IMR-90 (cell line): ENCODE results near the gene ZFX. TPM values are rescaled to one million over a fixed set of nuclear protein-coding genes. Genes with fewer than 3 reads are reported as not detected.

Experiments
- ATAC-seq: fragments of 200-7000 bp; cut with Tn5 transposase; 2 replicates; pipeline ENCODE4 v1.9.1; 2020; ENCODE audit warnings: low read depth, mild to moderate bottlenecking, moderate library complexity
- BruUV-seq: library from RNA; stranded (reverse); fragments of 400-500 nt; replicated peaks from 2 replicates; lab custom pipeline; 2021; lab: Mats Ljungman, UMichigan
- CTCF ChIA-PET: fragments of 300-600 bp; formaldehyde crosslinking; extraction: SDS; loops from one replicate; lab custom pipeline; 2021; ENCODE audit warnings: antibody characterized with exemption; lab: Yijun Ruan, JAX
- POLR2A ChIA-PET: fragments of 300-600 bp; sonication (Branson Sonifier 250); formaldehyde crosslinking; loops from one replicate; lab custom pipeline; 2022; ENCODE audit warnings: antibody characterized with exemption; ENCODE audit not compliant: unreplicated experiment; lab: Charles Lee
- DNase-seq: peaks from one replicate; pipeline ENCODE4 v3.0.0; 2013
- H2AFZ ChIP-seq: replicated peaks from 2 replicates; pipeline ENCODE3; 2013; ENCODE audit warnings: low read length, mild to moderate bottlenecking; ENCODE audit not compliant: poor library complexity
- H2AK5ac ChIP-seq: 2 replicates; pipeline ENCODE4 v1.6.1; 2013; ENCODE audit warnings: low read depth, low read length, inconsistent platforms
- H2AK9ac ChIP-seq: replicated peaks from 2 replicates; pipeline ENCODE3; 2013; ENCODE audit warnings: mild to moderate bottlenecking, low read depth, low read length, moderate library complexity; ENCODE audit not compliant: poor library complexity
- H2BK120ac ChIP-seq: 2 replicates; pipeline ENCODE4 v1.6.1; 2013; ENCODE audit warnings: low read depth, low read length, inconsistent platforms
- H2BK15ac ChIP-seq: 3 replicates; pipeline ENCODE4 v1.6.1; 2013; ENCODE audit warnings: low read depth, low read length, inconsistent platforms
- H2BK20ac ChIP-seq: 2 replicates; pipeline ENCODE4 v1.6.1; 2013; ENCODE audit warnings: low read depth, mild to moderate bottlenecking, inconsistent platforms, low read length, moderate library complexity
- H2BK5ac ChIP-seq: 2 replicates; pipeline ENCODE4 v1.6.1; 2013; ENCODE audit warnings: mild to moderate bottlenecking, low read depth, low read length, inconsistent platforms; ENCODE audit not compliant: poor library complexity, severe bottlenecking
- H3K14ac ChIP-seq: replicated peaks from 2 replicates; pipeline ENCODE4 v1.6.1; 2013; ENCODE audit warnings: low read depth, low read length, inconsistent platforms
- H3K18ac ChIP-seq: 2 replicates; pipeline ENCODE4 v1.6.1; 2013; ENCODE audit warnings: low read depth, low read length, control low read depth
- H3K23ac ChIP-seq: 2 replicates; pipeline ENCODE4 v1.6.1; 2013; ENCODE audit warnings: low read depth, low read length, inconsistent platforms
- H3K27ac ChIP-seq: 2 replicates; pipeline ENCODE4 v1.5.1; 2013; ENCODE audit warnings: mild to moderate bottlenecking, control low read depth, low read length; ENCODE audit not compliant: insufficient read depth
- H3K27me3 ChIP-seq: 2 replicates; pipeline ENCODE4 v1.6.1; 2013; ENCODE audit warnings: low read length; ENCODE audit not compliant: control insufficient read depth, insufficient read depth
- H3K36me3 ChIP-seq: 2 replicates; pipeline ENCODE4 v1.6.1; 2013; ENCODE audit warnings: low read length, mixed read lengths; ENCODE audit not compliant: control insufficient read depth, insufficient read depth
- H3K4ac ChIP-seq: 2 replicates; pipeline ENCODE4 v1.6.1; 2013; ENCODE audit warnings: low read depth, low read length, inconsistent platforms
- H3K4me1 ChIP-seq: 2 replicates; pipeline ENCODE4 v1.6.1; 2013; ENCODE audit warnings: low read length, mixed read lengths; ENCODE audit not compliant: control insufficient read depth, insufficient read depth
- H3K4me2 ChIP-seq: 2 replicates; pipeline ENCODE4 v1.6.1; 2013; ENCODE audit warnings: low read depth, mild to moderate bottlenecking, control low read depth, low read length, moderate library complexity
- H3K4me3 ChIP-seq: 2 replicates; pipeline ENCODE4 v1.5.1; 2013; ENCODE audit warnings: low read depth, mild to moderate bottlenecking, control low read depth, low read length, moderate library complexity; ENCODE audit not compliant: insufficient read depth
- H3K56ac ChIP-seq: 2 replicates; pipeline ENCODE4 v1.6.1; 2013; ENCODE audit warnings: low read length, inconsistent platforms; ENCODE audit not compliant: insufficient read depth; ENCODE audit errors: extremely low read depth
- H3K79me1 ChIP-seq, 2 experiments: 2 replicates each; pipeline ENCODE4 v1.6.1; 2013; ENCODE audit warnings: low read length in 2 of 2, inconsistent platforms in 1 of 2, low read depth in 1 of 2
- H3K9ac ChIP-seq: 2 replicates; pipeline ENCODE4 v1.6.1; 2013; ENCODE audit warnings: low read depth, low read length, control low read depth
- H3K9me1 ChIP-seq: 2 replicates; pipeline ENCODE4 v1.6.1; 2013; ENCODE audit warnings: low read length, inconsistent platforms; ENCODE audit not compliant: insufficient read depth
- H3K9me3 ChIP-seq: 2 replicates; pipeline ENCODE4 v1.6.1; 2013; ENCODE audit warnings: low read length; ENCODE audit not compliant: control insufficient read depth, insufficient read depth
- H4K20me1 ChIP-seq: 2 replicates; pipeline ENCODE4 v1.6.1; 2013; ENCODE audit warnings: low read length, inconsistent platforms; ENCODE audit not compliant: insufficient read depth
- H4K5ac ChIP-seq: 2 replicates; pipeline ENCODE4 v1.6.1; 2013; ENCODE audit warnings: mild to moderate bottlenecking, low read depth, low read length, control low read depth
- H4K8ac ChIP-seq, 2 experiments: 2 replicates each; pipeline ENCODE4 v1.6.1; 2013; ENCODE audit warnings: low read depth in 2 of 2, low read length in 2 of 2, control low read depth in 1 of 2, inconsistent platforms in 1 of 2
- H4K91ac ChIP-seq: 2 replicates; pipeline ENCODE4 v1.6.1; 2013; ENCODE audit warnings: low read depth, low read length, inconsistent platforms; ENCODE audit not compliant: insufficient read depth
- CHD1 ChIP-seq: IDR thresholded peaks from 2 replicates; pipeline ENCODE4 v1.6.1; 2012; ENCODE audit warnings: low read depth, low read length, improper control_type of control experiment
- MAFK ChIP-seq: IDR thresholded peaks from 2 replicates; pipeline ENCODE4 v1.6.1; 2012; ENCODE audit warnings: low read depth, low read length, improper control_type of control experiment
- MXI1 ChIP-seq: IDR thresholded peaks from 2 replicates; pipeline ENCODE4 v1.6.1; 2012; ENCODE audit warnings: low read depth, mild to moderate bottlenecking, low read length, moderate library complexity, borderline replicate concordance
- NFE2L2 ChIP-seq: fragments of 150-350 bp; IDR thresholded peaks from 2 replicates; pipeline ENCODE4 v1.6.1; 2016; ENCODE audit warnings: low read depth, mild to moderate bottlenecking, low read length
- POLR2A ChIP-seq: IDR thresholded peaks from 2 replicates; pipeline ENCODE4 v1.6.1; 2012; ENCODE audit warnings: mild to moderate bottlenecking, low read depth, low read length
- RAD21 ChIP-seq: IDR thresholded peaks from 2 replicates; pipeline ENCODE4 v1.6.1; 2012; ENCODE audit warnings: low read length, improper control_type of control experiment
- USF2 ChIP-seq: fragments of 150-350 bp; IDR thresholded peaks from 2 replicates; pipeline ENCODE4 v1.6.1; 2017; ENCODE audit warnings: mild to moderate bottlenecking, antibody characterized with exemption, low read length, low read depth
- dilution Hi-C: fragments of 300-500 bp; cut with HindIII; formaldehyde crosslinking; loops from one replicate; pipeline ENCODE4 v1.14.3; 2018; ENCODE audit warnings: low sequenced_read_pairs; ENCODE audit not compliant: unreplicated experiment
- in situ Hi-C: fragments of 300-500 bp; cut with MboI; formaldehyde crosslinking; loops from 3 replicates; pipeline ENCODE4 v1.14.3; 2019; ENCODE audit warnings: low sequenced_read_pairs, inconsistent platforms, mixed read lengths
- intact Hi-C: fragments of 100-400 bp; cut with micrococcal nuclease; formaldehyde crosslinking; loops from 2 replicates; pipeline ENCODE4 v1.10.0; 2022
- polyA plus RNA-seq, 3 experiments: library from polyadenylated mRNA; depleted of rRNA; stranded (reverse); fragments of >200 nt; gene quantifications; 2 replicates each; pipeline ENCODE4 v1.2.3, GENCODE V29; 2012; ENCODE audit warnings: low replicate concordance in 1 of 3
- total RNA-seq: library from RNA; depleted of rRNA; stranded (reverse); fragments of >200 nt; gene quantifications from 2 replicates; pipeline ENCODE4 v1.2.3, GENCODE V29; 2012

The ZFX gene
- total and polyA plus RNA-seq, 2 of the 4 experiments (the other 2 are of a cell fraction): 16.0 to 99.3 TPM

GRCh38 chrX:24146283-24146949, 3.1 kb upstream of the ZFX start (continued):
- TF ChIP-seq MAFK: no peak

DNA sequence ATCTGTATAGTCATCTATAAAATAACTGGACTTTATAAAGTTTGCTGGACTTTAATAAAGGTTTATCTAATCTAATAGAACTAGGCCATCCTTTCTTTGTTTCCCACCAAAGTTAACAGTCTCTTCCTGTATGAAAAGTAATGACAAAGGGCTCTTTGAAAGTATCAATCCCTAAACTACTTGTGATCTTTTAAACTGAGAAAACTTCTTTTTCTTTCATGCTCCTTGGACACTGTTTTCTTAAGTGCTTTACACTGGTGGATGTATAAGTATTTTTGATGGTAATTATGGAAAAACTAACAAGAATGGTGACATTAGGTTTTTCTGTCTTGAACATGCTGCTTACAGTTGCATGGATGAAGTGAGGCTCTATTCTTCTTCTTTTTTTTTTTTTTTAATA, 2.4 kb upstream of the ZFX start:
- CTCF ChIA-PET: no interaction called here
- H3K9me1 ChIP-seq: no peaks in the 10 kb centered on the region
- peak overlapping the region; percentile 47; the same call in 1 of the 2 replicates for H2BK120ac ChIP-seq
- no peak overlapping the region for H2AFZ ChIP-seq
- no peak for DNase-seq
- H2BK20ac ChIP-seq: 0 out of 2 replicates have a peak overlapping the region, but pooled peaks have one; percentile 57
- no peaks in the 10 kb centered on the region for H3K9me3 ChIP-seq
- BruUV-seq: no TSS peak
- TF ChIP-seq MAFK: no peak
- no peak for TF ChIP-seq POLR2A
- TF ChIP-seq MXI1: no peak
- TF ChIP-seq RAD21: no peak
- TF ChIP-seq USF2: no peak
- TF ChIP-seq NFE2L2: no peak
- no peak for TF ChIP-seq CHD1
- ATAC-seq: no peak
- POLR2A ChIA-PET: no interaction called here
- peaks cover 9% of the 10 kb centered on the region for H3K4me1 ChIP-seq
- no peak overlapping the region for H3K14ac ChIP-seq
- peak overlapping the region; percentile 24 to 48; a peak in 1 of 4 replicates for H4K8ac ChIP-seq
- intact Hi-C loops: no loop called here
- H3K27ac ChIP-seq: peak overlapping the region; percentile 53; the same call in 1 of the 2 replicates
- no peaks in the 10 kb centered on the region for H3K36me3 ChIP-seq
- no peak overlapping the region for H2AK5ac ChIP-seq
- H4K91ac ChIP-seq: 0 out of 2 replicates have a peak overlapping the region, but pooled peaks have one; percentile 19
- H3K18ac ChIP-seq: peak overlapping the region; percentile 66; the same call in 1 of the 2 replicates
- H3K79me1 ChIP-seq: peaks cover 0 to 8% of the 10 kb centered on the region in 2 experiments; a peak in 1 of 4 replicates
- H3K9ac ChIP-seq: no peak overlapping the region
- no peak overlapping the region for H3K56ac ChIP-seq
- H2BK15ac ChIP-seq: 0 out of 3 replicates have a peak overlapping the region, but pooled peaks have one; percentile 27
- in situ Hi-C loops: no loop called here
- H3K4me2 ChIP-seq: no peak overlapping the region
- H2AK9ac ChIP-seq: no peak overlapping the region
- H2BK5ac ChIP-seq: peak overlapping the region; percentile 80
- no peak overlapping the region for H3K4me3 ChIP-seq
- H3K23ac ChIP-seq: peak overlapping the region; percentile 61; the same call in 1 of the 2 replicates
- no peak overlapping the region; the same call in 1 of the 2 replicates for H4K5ac ChIP-seq
- dilution Hi-C loops: no loop called here
- H3K27me3 ChIP-seq: no peaks in the 10 kb centered on the region
- H3K4ac ChIP-seq: no peak overlapping the region; the same call in 1 of the 2 replicates
- peaks cover 18% of the 10 kb centered on the region for H4K20me1 ChIP-seq
